ENCODE results near the gene TMEM123.
"Not testable (repeated sequence)": the region's sequence is repeated elsewhere in the genome, so short reads cannot be mapped to it uniquely, and the experiment has no call there.

Gene TMEM123

DNA sequence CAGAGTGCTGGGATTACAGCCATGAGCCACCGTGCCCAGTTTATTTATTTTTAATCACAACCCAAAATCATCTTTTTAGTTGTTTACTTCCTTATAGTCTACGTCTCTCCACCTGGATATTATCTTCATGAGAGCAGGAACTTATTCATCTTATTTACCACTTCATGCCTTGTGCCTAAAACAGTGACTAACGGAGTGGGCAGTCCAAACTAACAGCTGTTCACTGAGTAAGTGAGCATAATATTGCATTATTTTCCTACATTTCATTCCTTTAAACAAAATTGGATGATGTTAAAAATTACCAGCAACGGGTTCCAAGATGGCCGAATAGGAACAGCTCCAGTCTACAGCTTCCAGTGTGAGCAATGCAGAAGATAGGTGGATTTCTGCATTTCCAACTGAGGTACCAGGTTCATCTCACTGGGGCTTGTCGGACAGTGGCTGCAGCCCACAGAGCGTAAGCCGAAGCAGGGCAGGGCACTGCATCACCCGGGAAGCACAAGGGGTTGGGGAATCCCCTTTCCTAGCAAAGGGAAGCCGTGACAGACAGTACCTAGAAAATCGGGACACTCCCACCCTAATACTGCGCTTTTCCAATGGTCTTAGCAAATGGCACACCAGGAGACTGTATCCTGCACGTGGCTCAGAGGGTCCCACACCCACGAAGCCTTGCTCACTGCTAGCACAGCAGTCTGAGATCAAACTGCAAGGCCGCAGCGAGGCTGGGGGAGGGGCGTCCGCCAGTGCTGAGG is 14.1 kb downstream of the TMEM123 start:
- no peak overlapping the region for H3K4me3 ChIP-seq
- TF ChIP-seq, protein P1, sequence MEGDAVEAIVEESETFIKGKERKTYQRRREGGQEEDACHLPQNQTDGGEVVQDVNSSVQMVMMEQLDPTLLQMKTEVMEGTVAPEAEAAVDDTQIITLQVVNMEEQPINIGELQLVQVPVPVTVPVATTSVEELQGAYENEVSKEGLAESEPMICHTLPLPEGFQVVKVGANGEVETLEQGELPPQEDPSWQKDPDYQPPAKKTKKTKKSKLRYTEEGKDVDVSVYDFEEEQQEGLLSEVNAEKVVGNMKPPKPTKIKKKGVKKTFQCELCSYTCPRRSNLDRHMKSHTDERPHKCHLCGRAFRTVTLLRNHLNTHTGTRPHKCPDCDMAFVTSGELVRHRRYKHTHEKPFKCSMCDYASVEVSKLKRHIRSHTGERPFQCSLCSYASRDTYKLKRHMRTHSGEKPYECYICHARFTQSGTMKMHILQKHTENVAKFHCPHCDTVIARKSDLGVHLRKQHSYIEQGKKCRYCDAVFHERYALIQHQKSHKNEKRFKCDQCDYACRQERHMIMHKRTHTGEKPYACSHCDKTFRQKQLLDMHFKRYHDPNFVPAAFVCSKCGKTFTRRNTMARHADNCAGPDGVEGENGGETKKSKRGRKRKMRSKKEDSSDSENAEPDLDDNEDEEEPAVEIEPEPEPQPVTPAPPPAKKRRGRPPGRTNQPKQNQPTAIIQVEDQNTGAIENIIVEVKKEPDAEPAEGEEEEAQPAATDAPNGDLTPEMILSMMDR (IDR thresholded peaks at IDR 0.05), result no peak
- no peak overlapping the region for H3K27ac ChIP-seq
- no peak for DNase-seq (ENCODE audit: low spot score)

DNA sequence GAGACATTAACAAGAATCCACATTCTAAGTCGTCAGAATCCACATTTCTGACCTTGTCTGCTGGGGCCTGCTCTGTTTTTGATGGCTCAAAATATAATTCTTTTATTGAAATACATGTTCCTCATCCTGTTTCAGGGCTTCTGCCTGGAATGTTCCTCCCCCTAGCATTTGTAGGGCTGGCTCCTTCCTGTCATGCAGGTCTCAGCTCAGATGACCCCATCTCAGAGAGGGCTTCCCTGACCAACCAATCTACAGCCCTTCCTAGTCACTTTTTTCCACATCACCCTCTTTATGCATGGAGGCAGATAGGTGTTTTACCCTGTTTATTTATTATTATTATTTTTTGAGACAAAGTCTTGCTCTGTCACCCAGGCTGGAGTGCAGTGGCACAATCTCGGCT is 14.8 kb downstream of the TMEM123 start:
- no peak for DNase-seq (ENCODE audit: low spot score)
- Histone ChIP-seq H3K4me3 (no peak overlapping the region), H3K27ac (no peak overlapping the region)
- TF ChIP-seq, protein P1 (IDR thresholded peaks at IDR 0.05), result no peak

DNA sequence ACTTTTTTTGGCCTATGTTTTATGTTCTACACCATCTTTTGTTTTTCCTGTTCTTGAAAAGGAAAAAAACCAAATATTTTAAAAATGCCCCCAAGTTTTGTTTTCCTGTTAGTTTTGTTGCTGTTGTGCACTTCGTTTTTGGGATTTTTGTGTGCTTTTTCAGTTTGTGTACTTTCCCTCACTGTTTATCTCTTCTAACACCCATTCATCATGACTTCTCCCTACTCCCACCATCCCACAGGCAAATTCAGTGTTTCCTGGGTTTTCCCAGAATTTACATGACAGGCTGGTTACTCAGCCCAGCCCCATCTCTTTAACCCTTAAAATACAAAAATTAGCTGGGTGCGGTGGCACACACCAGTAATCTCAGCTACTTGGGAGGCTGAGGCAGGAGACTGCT is 15.6 kb downstream of the TMEM123 start:
- Histone ChIP-seq H3K4me3 (no peak overlapping the region), H3K27ac (no peak overlapping the region)
- no peak for DNase-seq (ENCODE audit: low spot score)
- TF ChIP-seq, protein P1 (IDR thresholded peaks at IDR 0.05), result no peak

DNA sequence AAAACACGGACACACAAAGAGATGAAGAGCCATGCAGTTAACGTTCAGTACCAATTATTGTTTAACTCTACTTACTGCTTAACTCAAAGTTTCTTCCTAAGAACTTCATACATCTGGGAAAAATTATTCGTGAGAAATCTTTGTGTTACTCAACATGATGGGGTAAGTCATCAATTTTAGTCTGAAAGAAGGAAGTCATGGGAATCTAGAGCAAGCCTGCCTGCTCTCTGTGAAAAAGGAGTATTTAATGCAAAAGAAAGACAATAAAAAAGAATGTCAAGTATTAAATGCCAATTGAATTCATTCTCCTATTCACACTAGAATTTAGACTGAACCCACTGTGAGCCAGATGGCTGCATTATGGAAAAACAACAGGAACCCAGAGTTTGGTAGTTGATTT is 16.0 kb downstream of the TMEM123 start:
- DNase-seq (ENCODE audit: low spot score), result no peak
- H3K27ac ChIP-seq, result no peak overlapping the region
- TF ChIP-seq, protein P1 (IDR thresholded peaks at IDR 0.05), result no peak

DNA sequence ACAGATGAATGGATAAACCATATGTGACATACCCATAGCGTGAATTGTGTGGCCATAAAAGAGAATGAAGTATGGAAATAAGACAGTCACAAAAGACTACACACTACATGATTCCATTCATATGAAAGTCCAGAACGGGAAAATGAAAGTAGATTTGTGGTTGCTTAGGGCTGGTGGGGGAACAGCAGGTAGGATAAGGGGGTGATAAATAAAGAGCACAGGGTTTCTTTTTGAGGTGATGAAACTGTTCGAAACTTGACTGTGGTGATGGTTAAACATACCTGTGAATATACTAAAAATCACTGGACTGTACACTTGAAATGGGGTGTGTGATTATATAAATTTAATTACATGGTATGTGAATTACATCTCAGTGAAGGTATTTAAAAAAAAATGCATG is 16.9 kb downstream of the TMEM123 start:
- Histone ChIP-seq H3K27ac (no peak overlapping the region), H3K4me3 (no peak overlapping the region)
- TF ChIP-seq, protein P1 (IDR thresholded peaks at IDR 0.05), result no peak
- DNase-seq (ENCODE audit: low spot score), result no peak

More for the DNA sequence above, 16.0 kb downstream of the TMEM123 start:
- H3K4me3 ChIP-seq, result no peak overlapping the region

DNA sequence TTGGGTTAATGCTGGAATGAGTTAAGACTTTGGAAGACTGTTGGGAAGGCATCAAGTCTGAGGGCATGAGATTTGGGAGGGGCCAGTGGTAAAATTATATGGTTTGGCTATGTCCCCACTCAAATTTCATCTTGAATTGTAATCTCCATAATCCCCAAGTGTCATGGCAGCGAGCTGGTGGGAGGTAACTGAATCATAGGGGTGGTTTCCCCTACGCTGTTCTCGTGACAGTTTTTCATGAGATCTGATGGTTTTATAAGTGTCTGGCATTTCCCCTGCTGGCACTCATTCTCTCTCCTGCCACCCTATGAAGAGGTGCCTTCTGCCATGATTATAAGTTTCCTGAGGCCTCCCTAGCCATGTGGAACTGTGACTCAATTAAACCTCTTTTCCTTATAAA is 19.0 kb downstream of the TMEM123 start:
- not testable (repeated sequence) for H3K4me3 ChIP-seq; H3K27ac ChIP-seq; DNase-seq (ENCODE audit: low spot score)

DNA sequence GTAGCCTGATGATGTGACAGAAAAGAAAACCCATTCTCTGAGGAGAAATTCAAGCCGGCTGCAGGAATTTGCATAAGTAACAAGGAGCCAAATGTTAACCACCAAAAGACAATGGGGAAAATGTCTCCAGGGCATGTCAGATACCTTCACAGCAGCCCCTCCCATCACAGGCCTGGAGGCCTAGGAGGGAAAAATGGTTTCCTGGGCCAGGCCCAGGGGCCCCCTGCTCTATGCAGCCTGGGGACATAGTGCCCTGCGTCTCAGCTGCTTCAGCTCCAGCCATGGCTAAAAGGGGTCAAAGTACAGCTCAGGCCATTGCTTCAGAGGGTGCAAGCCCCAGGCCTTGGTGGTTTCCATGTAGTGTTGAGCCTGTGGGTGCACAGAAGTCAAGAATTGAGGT is 20.0 kb downstream of the TMEM123 start:
- not testable (repeated sequence) for DNase-seq (ENCODE audit: low spot score); H3K27ac ChIP-seq; H3K4me3 ChIP-seq

DNA sequence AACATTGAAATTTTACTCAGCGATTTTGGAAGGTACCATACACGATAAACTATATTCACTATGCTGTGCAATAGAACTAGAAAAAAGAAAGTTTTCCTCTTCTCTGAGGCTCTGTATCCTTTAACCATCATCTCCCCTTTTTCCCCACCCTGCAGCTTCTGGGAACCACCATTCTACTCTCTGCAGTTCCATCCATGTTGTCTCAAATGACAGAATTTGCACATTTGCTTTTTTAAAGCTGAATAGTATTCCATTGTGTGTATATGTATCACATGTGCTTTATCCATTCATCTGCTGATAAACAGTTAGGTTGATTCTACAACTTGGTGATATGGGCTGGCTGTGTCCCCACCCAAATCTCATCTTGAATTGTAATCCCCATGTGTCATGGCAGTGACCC is 21.2 kb downstream of the TMEM123 start:
- no peak overlapping the region for H3K27ac ChIP-seq
- TF ChIP-seq, protein P1 (IDR thresholded peaks at IDR 0.05), result no peak
- no peak for DNase-seq (ENCODE audit: low spot score)
- no peak overlapping the region for H3K4me3 ChIP-seq

All from coronary artery (tissue), 2 donors.